ENCODE results near the gene RBM10. TPM values are rescaled to one million over a fixed set of nuclear protein-coding genes. Genes with fewer than 3 reads are reported as not detected.

The RBM10 gene
- total RNA-seq, 1 experiment from 2014 or later = 80.9 TPM

GRCh38 chrX:47226531-47227333 lies 81.7 kb downstream of the RBM10 start:
- BruUV-seq (replicated peaks) = TSS peak; percentile 6
- no peak for DNase-seq (ENCODE audit: low spot score)
- no peak overlapping the region for H3K27ac ChIP-seq (ENCODE audit: low read depth, low read length, poor library complexity, severe bottlenecking)
- intact Hi-C loops (cut with micrococcal nuclease; ENCODE audit: unreplicated experiment) = no loop called here
- H3K4me1 ChIP-seq (ENCODE audit: insufficient read depth, low read length, poor library complexity, severe bottlenecking) = no peaks in the 10 kb centered on the region
- H3K27me3 ChIP-seq (replicated peaks; ENCODE audit: insufficient read depth, low read depth, low read length, poor library complexity) = no peaks in the 10 kb centered on the region
- H3K4me3 ChIP-seq (ENCODE audit: low read depth, low read length, poor library complexity, severe bottlenecking) = no peak overlapping the region
- CTCF ChIA-PET = no interaction called here
- POLR2A ChIA-PET (ENCODE audit: low non-redundant PET) = no interaction called here
- no peaks in the 10 kb centered on the region for H3K9me3 ChIP-seq (ENCODE audit: low read depth, low read length, poor library complexity, severe bottlenecking)
- peaks cover 67% of the 10 kb centered on the region for H3K36me3 ChIP-seq (ENCODE audit: insufficient read depth, low read length, poor library complexity, severe bottlenecking)
- TF ChIP-seq CTCF (conservative IDR thresholded peaks at IDR 0.05; ENCODE audit: low read depth, low read length) (no peak), EZH2 (IDR thresholded peaks at IDR 0.05; ENCODE audit: borderline replicate concordance, low read depth, low read length, poor library complexity, severe bottlenecking) (no peak)

GRCh38 chrX:47227334-47227583 lies 82.2 kb downstream of the RBM10 start:
- H3K27me3 ChIP-seq (replicated peaks; ENCODE audit: insufficient read depth, low read depth, low read length, poor library complexity) = no peaks in the 10 kb centered on the region
- H3K27ac ChIP-seq (ENCODE audit: low read depth, low read length, poor library complexity, severe bottlenecking) = no peak overlapping the region
- H3K9me3 ChIP-seq (ENCODE audit: low read depth, low read length, poor library complexity, severe bottlenecking) = no peaks in the 10 kb centered on the region
- no peak for DNase-seq (ENCODE audit: low spot score)
- TF ChIP-seq EZH2 (IDR thresholded peaks at IDR 0.05; ENCODE audit: borderline replicate concordance, low read depth, low read length, poor library complexity, severe bottlenecking) (no peak), CTCF (conservative IDR thresholded peaks at IDR 0.05; ENCODE audit: low read depth, low read length) (no peak)
- H3K4me3 ChIP-seq (ENCODE audit: low read depth, low read length, poor library complexity, severe bottlenecking) = no peak overlapping the region
- intact Hi-C loops (cut with micrococcal nuclease; ENCODE audit: unreplicated experiment) = no loop called here
- ChIA-PET CTCF (no interaction called here), POLR2A (ENCODE audit: low non-redundant PET) (no interaction called here)
- peaks cover 63% of the 10 kb centered on the region for H3K36me3 ChIP-seq (ENCODE audit: insufficient read depth, low read length, poor library complexity, severe bottlenecking)
- BruUV-seq (replicated peaks) = no TSS peak
- no peaks in the 10 kb centered on the region for H3K4me1 ChIP-seq (ENCODE audit: insufficient read depth, low read length, poor library complexity, severe bottlenecking)

DNA sequence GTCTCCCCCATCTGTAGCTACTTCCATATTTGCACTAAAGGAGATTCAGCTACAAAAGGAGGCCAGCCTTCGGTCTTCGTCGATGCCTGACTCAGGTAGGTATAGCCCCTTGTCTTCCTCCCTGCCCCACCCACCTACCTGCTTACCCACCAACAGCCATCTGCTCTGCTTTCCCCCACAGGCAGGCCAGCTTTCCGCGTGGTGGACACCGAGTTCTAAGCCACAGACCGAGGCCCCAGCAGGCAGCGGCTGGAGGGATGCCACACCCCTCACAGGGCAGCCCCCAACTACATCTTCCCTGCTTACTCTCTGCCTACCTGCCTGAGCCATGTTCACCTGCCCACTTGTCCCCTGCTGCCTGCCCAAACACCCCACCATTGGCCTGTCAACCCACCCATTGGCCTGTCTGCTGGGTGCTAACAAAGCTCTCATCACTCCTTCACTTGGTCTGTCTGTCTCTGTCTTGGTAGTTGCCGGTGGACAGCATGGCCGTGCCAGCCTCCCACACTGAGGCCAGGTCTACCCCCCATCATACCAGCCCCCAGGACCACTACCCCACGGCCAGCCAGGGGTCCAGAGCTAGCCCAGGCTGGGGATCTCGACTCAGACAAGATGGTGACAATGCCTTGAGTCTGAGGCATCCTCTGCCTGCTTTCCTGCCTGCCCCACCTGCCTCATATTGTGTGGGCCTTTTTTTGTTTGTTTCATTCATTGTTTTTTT lies 83.7 kb downstream of the RBM10 start:
- TF ChIP-seq CTCF (conservative IDR thresholded peaks at IDR 0.05; ENCODE audit: low read depth, low read length) (no peak), EZH2 (IDR thresholded peaks at IDR 0.05; ENCODE audit: borderline replicate concordance, low read depth, low read length, poor library complexity, severe bottlenecking) (no peak)
- Histone ChIP-seq H3K36me3 (ENCODE audit: insufficient read depth, low read length, poor library complexity, severe bottlenecking) (peaks cover 56% of the 10 kb centered on the region), H3K4me3 (ENCODE audit: low read depth, low read length, poor library complexity, severe bottlenecking) (no peak overlapping the region), H3K27ac (ENCODE audit: low read depth, low read length, poor library complexity, severe bottlenecking) (no peak overlapping the region), H3K9me3 (ENCODE audit: low read depth, low read length, poor library complexity, severe bottlenecking) (no peaks in the 10 kb centered on the region), H3K27me3 (replicated peaks; ENCODE audit: insufficient read depth, low read depth, low read length, poor library complexity) (no peaks in the 10 kb centered on the region), H3K4me1 (ENCODE audit: insufficient read depth, low read length, poor library complexity, severe bottlenecking) (no peaks in the 10 kb centered on the region)
- BruUV-seq (replicated peaks) = no TSS peak
- no peak for DNase-seq (ENCODE audit: low spot score)
- intact Hi-C loops (cut with micrococcal nuclease; ENCODE audit: unreplicated experiment) = no loop called here
- ChIA-PET POLR2A (ENCODE audit: low non-redundant PET) (interaction anchor here (0.6 kb wide), 1 partner anchor 84 kb away, joined by 3 read pairs; the partner anchor contains the start of gene RBM10), CTCF (no interaction called here)

Measured in A673 (cell line).